NT2/D1 (cell line): ENCODE results near the gene HECW1.

Experiments used
- SUZ12 ChIP-seq: IDR thresholded peaks from 2 replicates; pipeline ENCODE4 v1.6.1; 2011; ENCODE audit not compliant: insufficient read length, insufficient read depth; ENCODE audit errors: extremely low read depth
- YY1 ChIP-seq: IDR thresholded peaks from 2 replicates; pipeline ENCODE4 v1.6.1; 2011; ENCODE audit not compliant: insufficient read length, insufficient read depth

GRCh38 chr7:43249823-43250145 is 137.3 kb downstream of the HECW1 start:
- TF ChIP-seq YY1 (no peak), SUZ12 (no peak)
